Suppressor macrophage treated with lipopolysaccharide for 4 hours (primary cell): ENCODE data around the gene EPB41L4A.
"Not testable (repeated sequence)": the region's sequence is repeated elsewhere in the genome, so short reads cannot be mapped to it uniquely, and the experiment has no call there.

Experiments used
- DNase-seq: peaks from one replicate; pipeline ENCODE4 v3.0.0-alpha.2; 2020

EPB41L4A gene

GRCh38 chr5:112245656-112246055, 173.4 kb downstream of the EPB41L4A start:
- DNase-seq, result no peak

DNA sequence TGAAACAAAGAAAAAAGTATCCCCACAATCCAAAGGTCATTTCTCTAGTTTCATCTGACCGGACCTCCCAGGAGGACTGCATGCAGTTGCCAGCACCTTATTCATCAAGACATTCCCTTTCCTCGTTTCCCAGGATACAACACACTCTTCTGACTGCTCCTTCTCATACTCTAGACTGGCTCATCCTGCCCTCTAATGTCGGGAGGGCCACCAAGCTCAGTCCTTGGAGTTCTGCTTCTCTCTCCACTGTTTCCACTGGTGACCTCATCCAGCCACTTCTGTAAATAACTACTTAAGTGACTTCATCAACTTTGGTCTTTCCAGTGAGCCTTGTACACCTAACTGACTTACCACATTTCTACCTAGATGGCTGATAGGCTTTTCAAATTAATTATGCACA, 179.1 kb downstream of the EPB41L4A start:
- peak; percentile 1 for DNase-seq

DNA sequence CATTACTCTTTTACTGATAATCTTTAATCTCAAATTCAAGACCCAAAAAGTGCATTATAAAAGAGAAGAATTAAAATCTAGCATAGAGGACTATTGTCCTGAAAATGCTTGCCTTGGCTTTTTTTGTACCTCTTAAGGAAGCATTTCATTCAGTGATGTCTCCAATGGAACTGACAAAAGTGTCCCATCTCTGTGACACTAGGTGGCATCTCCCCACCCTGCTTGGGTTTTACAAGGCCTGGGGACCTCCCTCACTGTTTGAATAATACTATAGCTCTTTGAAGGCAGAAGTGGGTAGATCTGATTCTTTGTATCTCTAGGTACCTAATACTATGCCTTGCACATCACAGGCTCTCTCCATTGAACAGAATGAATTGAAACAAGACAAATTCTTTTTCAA, 180.6 kb downstream of the EPB41L4A start:
- DNase-seq, result no peak

DNA sequence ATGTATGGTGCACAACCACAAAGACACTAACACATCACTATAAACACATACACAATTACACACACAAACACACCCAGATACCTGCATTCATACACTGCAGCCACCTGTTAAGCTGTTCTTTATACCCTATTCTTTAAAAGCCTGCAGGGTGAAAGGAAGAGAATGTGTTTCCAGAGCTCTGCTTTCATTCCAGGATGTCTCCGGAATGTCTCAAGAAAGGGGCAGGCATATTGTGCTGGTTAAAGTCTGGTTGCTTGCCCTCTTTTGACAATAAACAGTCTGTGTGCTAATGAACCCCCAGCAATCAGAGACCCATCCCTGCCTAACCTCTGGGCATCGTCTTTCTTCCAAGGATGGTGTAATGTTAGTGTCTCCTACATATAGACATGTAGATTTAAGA, 181.6 kb downstream of the EPB41L4A start:
- DNase-seq, result no peak

DNA sequence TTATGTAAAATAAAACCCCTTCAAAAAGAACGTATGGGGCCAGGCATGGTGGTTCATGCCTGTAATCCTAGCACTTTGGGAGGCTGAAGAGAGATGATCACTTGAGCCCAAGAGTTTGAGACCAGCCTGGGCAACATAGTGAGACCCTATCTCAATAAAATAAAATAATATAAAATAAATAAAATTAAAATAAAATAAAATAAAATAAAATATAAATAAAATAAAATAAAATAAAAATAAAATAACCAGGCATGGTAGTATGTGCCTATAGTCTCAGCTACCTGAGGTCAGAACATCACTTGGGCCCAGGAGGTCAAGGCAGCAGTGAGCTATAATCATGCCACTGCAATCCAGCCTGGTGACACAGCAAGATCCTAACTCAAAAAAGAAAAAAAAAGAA, 185.1 kb downstream of the EPB41L4A start:
- no peak for DNase-seq

GRCh38 chr5:112232667-112233066, 186.4 kb downstream of the EPB41L4A start:
- no peak for DNase-seq

- DNase-seq, result no peak
These were observed 188.5 kb downstream of the EPB41L4A start for GRCh38 chr5:112230606-112231005.

GRCh38 chr5:112228667-112229066, 190.4 kb downstream of the EPB41L4A start:
- no peak for DNase-seq

- DNase-seq, result no peak
These were observed 191.0 kb downstream of the EPB41L4A start for GRCh38 chr5:112227911-112228631.

- no peak for DNase-seq
These were observed 192.9 kb downstream of the EPB41L4A start for GRCh38 chr5:112226215-112226614.

GRCh38 chr5:112222997-112223396, 196.1 kb downstream of the EPB41L4A start:
- not testable (repeated sequence) for DNase-seq

DNA sequence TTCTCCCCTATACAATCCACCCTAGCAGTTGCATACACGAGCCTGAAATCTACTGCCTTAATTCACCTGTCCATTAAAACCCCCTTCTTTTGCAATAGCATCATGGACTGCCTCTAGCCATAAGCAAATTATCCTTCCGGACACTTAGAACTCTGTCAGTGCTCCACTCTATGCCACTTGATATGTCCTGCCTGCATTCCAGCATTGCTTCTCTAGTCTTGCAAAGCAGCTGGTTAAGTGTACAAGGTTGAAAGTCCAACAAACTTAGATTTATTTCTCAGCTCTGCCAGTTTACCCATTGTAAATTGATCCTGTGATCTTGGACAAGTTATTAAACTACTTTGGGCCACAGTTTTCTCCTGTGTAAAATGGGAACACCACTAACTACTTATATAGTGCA, 197.9 kb downstream of the EPB41L4A start:
- DNase-seq, result no peak

- DNase-seq, result no peak
These were observed 200.1 kb downstream of the EPB41L4A start for GRCh38 chr5:112219000-112219399.

- DNase-seq, result no peak
These were observed 201.1 kb downstream of the EPB41L4A start for GRCh38 chr5:112217843-112218579.

- DNase-seq, result no peak
These were observed 202.9 kb downstream of the EPB41L4A start for GRCh38 chr5:112216140-112216539.

GRCh38 chr5:112210430-112211005, 208.6 kb downstream of the EPB41L4A start:
- DNase-seq, result peak; percentile 12

GRCh38 chr5:112208699-112209615, 210.1 kb downstream of the EPB41L4A start:
- DNase-seq, result peak; percentile 75

DNA sequence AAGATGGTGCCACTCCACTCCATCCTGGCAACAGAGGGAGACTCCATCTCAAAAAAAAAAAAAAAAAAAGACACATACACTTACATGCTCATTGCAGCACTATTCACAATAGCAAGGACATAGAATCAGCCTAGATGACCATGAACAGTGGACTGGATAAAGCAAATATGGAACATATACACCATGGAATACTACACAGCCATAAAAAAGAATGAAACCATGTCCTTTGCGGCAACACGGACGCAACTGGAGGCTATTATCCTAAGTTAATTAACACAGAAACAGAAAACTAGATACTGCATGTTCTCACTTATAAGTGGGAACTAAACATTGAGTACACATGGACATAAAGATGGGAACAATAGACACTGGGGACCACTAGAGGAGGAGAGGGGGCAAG, 210.9 kb downstream of the EPB41L4A start:
- DNase-seq, result not testable (repeated sequence)

- no peak for DNase-seq
These were observed 213.2 kb downstream of the EPB41L4A start for GRCh38 chr5:112205846-112206245.

GRCh38 chr5:112203229-112203628, 215.8 kb downstream of the EPB41L4A start:
- no peak for DNase-seq

GRCh38 chr5:112202694-112203093, 216.4 kb downstream of the EPB41L4A start:
- DNase-seq, result no peak

GRCh38 chr5:112201141-112201540, 217.9 kb downstream of the EPB41L4A start:
- DNase-seq, result no peak

GRCh38 chr5:112200131-112200530, 218.9 kb downstream of the EPB41L4A start:
- peak; percentile 31 for DNase-seq
